Progenitor cell of endocrine pancreas (in vitro differentiated cells): ENCODE data around the gene SCCPDH. TPM values are rescaled to one million over a fixed set of nuclear protein-coding genes. Genes with fewer than 3 reads are reported as not detected.

Experiments used
- DNase-seq: peaks from one replicate; pipeline ENCODE4 v3.0.0; 2021; ENCODE audit warnings: low spot score; ENCODE audit not compliant: unreplicated experiment
- H3K27ac Mint-ChIP-seq: 2 replicates; pipeline ENCODE4 v1.8.0; 2021; ENCODE audit warnings: mild to moderate bottlenecking, moderate library complexity, mixed read lengths
- H3K27me3 Mint-ChIP-seq: 2 replicates; pipeline ENCODE4 v1.8.0; 2021; ENCODE audit warnings: mixed read lengths
- H3K36me3 Mint-ChIP-seq: 2 replicates; pipeline ENCODE4 v1.8.0; 2022; ENCODE audit warnings: mixed read lengths; ENCODE audit not compliant: insufficient read depth
- H3K4me1 Mint-ChIP-seq: 2 replicates; pipeline ENCODE4 v1.8.0; 2021; ENCODE audit warnings: low read depth, mixed read lengths
- H3K4me3 Mint-ChIP-seq: 2 replicates; pipeline ENCODE4 v1.8.0; 2021; ENCODE audit warnings: low read depth, mild to moderate bottlenecking, moderate library complexity, mixed read lengths
- H3K9me3 Mint-ChIP-seq: 2 replicates; pipeline ENCODE4 v1.8.0; 2021; ENCODE audit warnings: low read depth, mixed read lengths
- long read RNA-seq: library from polyadenylated mRNA; unstranded; transcript quantifications from one replicate; pipeline ENCODE4 v2.0.0, GENCODE V29; 2020
- total RNA-seq: library from RNA; stranded (reverse); gene quantifications from 2 replicates; pipeline ENCODE4 v1.2.1, GENCODE V29; 2021
- TF ChIP-seq, protein P1 (sequence below): fragments of 200-600 bp; sonication (generic); IDR thresholded peaks from one replicate; pipeline ENCODE4 v1.5.0; 2021; ENCODE audit warnings: antibody characterized with exemption, mild to moderate bottlenecking; ENCODE audit not compliant: unreplicated experiment

The SCCPDH gene, protein sequence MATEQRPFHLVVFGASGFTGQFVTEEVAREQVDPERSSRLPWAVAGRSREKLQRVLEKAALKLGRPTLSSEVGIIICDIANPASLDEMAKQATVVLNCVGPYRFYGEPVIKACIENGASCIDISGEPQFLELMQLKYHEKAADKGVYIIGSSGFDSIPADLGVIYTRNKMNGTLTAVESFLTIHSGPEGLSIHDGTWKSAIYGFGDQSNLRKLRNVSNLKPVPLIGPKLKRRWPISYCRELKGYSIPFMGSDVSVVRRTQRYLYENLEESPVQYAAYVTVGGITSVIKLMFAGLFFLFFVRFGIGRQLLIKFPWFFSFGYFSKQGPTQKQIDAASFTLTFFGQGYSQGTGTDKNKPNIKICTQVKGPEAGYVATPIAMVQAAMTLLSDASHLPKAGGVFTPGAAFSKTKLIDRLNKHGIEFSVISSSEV
- total RNA-seq = 41.3 and 43.3 TPM in 2 replicates
- long read RNA-seq, transcript SCCPDH-201 (12 exons, 2,503 nt) = major isoform, 149 of 158 reads
- long read RNA-seq, partial matches to known transcripts = 2 of 158 reads
- long read RNA-seq, other reads (novel, unspliced or antisense) = 7 of 158 reads

DNA sequence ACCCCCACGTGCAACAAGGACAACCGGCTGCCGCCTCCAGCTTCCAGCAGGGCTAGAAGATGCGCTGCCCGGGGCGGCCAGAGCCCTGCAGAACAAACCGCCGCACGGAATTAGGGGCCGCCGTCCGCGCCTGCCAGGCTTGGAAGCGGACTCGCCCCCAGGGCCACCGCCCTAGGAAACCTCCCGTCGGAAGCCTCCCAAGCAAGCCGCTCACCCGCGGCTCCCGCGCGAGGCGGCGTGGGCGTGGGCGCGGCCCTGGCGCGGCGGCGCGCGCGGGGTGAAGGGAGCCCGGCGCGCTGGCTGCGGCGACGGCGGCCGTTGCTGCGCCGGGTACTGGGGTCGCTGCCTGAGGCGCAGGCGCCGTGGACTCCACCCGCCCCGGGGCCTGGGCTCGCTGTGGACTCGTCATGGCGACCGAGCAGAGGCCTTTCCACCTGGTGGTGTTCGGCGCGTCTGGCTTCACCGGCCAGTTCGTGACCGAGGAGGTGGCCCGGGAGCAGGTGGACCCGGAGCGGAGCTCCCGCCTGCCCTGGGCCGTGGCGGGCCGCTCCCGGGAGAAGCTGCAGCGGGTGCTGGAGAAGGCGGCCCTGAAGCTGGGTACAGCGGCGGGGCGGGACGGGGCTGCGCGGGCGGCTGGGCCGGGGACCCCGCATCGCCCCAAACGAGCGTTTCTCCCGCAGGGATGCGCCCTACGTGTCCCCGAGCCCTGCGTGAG is at the start of gene SCCPDH:
TSS of gene SCCPDH (plus strand) at position 394 of the 715 bp plus-strand sequence. CDS start at position 408, 14 bp downstream.
- Mint-ChIP-seq H3K4me3 (peak within 1 kb of the TSS; percentile 93), H3K27me3 (no peaks in the 10 kb centered on the region), H3K36me3 (peaks cover 25% of the 10 kb centered on the region), H3K4me1 (peaks cover 13% of the 10 kb centered on the region), H3K9me3 (peaks cover 27% of the 10 kb centered on the region), H3K27ac (peak within 1 kb of the TSS; percentile 96)
- DNase-seq = peak; percentile 76
- TF ChIP-seq, protein P1, sequence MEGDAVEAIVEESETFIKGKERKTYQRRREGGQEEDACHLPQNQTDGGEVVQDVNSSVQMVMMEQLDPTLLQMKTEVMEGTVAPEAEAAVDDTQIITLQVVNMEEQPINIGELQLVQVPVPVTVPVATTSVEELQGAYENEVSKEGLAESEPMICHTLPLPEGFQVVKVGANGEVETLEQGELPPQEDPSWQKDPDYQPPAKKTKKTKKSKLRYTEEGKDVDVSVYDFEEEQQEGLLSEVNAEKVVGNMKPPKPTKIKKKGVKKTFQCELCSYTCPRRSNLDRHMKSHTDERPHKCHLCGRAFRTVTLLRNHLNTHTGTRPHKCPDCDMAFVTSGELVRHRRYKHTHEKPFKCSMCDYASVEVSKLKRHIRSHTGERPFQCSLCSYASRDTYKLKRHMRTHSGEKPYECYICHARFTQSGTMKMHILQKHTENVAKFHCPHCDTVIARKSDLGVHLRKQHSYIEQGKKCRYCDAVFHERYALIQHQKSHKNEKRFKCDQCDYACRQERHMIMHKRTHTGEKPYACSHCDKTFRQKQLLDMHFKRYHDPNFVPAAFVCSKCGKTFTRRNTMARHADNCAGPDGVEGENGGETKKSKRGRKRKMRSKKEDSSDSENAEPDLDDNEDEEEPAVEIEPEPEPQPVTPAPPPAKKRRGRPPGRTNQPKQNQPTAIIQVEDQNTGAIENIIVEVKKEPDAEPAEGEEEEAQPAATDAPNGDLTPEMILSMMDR = no peak

DNA sequence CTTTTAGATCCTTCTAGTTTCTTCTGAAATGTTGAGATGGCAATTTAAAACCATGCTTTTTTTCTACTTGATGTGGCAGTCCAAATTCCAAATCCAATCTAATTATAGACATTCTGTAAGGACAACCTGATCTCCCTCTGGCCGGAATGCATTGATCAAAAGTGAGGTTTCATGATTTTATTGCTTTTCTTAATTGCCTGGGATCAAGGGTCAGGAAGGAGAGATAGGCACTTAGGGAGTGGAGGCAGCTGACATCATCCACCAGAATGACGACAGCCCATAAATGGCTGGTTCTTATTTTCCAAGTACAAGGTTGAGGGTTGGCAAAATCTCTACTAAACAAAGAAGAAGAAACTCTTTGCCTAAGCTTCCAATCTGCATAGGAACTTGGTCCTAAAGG is 46.4 kb upstream of the SCCPDH start:
- Mint-ChIP-seq H3K27ac (peak overlapping the region; percentile 90), H3K9me3 (peaks cover 6% of the 10 kb centered on the region), H3K27me3 (no peaks in the 10 kb centered on the region), H3K4me3 (peak overlapping the region; percentile 19), H3K4me1 (peaks cover 27% of the 10 kb centered on the region), H3K36me3 (peaks cover 4% of the 10 kb centered on the region)
- TF ChIP-seq, protein P1 = no peak
- no peak for DNase-seq

GRCh38 chr1:246678816-246679793 is 45.1 kb upstream of the SCCPDH start:
- no peak overlapping the region for H3K4me3 Mint-ChIP-seq
- H3K9me3 Mint-ChIP-seq = peaks cover 6% of the 10 kb centered on the region
- H3K27me3 Mint-ChIP-seq = no peaks in the 10 kb centered on the region
- TF ChIP-seq, protein P1 = no peak
- H3K36me3 Mint-ChIP-seq = peaks cover 4% of the 10 kb centered on the region
- H3K4me1 Mint-ChIP-seq = peaks cover 23% of the 10 kb centered on the region
- H3K27ac Mint-ChIP-seq = peak overlapping the region; percentile 21
- DNase-seq = no peak

- H3K27ac Mint-ChIP-seq = no peak overlapping the region
Observed at GRCh38 chr1:246679794-246680177, 44.4 kb upstream of the SCCPDH start.

More at GRCh38 chr1:246679794-246680177, 44.4 kb upstream of the SCCPDH start:
- DNase-seq = no peak
- H3K4me1 Mint-ChIP-seq = peaks cover 22% of the 10 kb centered on the region
- TF ChIP-seq, protein P1 = no peak
- H3K4me3 Mint-ChIP-seq = no peak overlapping the region
- peaks cover 4% of the 10 kb centered on the region for H3K36me3 Mint-ChIP-seq
- H3K27me3 Mint-ChIP-seq = no peaks in the 10 kb centered on the region
- H3K9me3 Mint-ChIP-seq = peaks cover 6% of the 10 kb centered on the region
